D341Med (cell line): ENCODE results near the gene CARD8.
"Not testable (repeated sequence)": the region's sequence is repeated elsewhere in the genome, so short reads cannot be mapped to it uniquely, and the experiment has no call there.

Experiments used
- DNase-seq: peaks from one replicate; pipeline ENCODE4 v3.0.0; 2012; ENCODE audit warnings: low spot score

CARD8 gene, protein sequence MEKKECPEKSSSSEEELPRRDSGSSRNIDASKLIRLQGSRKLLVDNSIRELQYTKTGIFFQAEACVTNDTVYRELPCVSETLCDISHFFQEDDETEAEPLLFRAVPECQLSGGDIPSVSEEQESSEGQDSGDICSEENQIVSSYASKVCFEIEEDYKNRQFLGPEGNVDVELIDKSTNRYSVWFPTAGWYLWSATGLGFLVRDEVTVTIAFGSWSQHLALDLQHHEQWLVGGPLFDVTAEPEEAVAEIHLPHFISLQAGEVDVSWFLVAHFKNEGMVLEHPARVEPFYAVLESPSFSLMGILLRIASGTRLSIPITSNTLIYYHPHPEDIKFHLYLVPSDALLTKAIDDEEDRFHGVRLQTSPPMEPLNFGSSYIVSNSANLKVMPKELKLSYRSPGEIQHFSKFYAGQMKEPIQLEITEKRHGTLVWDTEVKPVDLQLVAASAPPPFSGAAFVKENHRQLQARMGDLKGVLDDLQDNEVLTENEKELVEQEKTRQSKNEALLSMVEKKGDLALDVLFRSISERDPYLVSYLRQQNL

DNA sequence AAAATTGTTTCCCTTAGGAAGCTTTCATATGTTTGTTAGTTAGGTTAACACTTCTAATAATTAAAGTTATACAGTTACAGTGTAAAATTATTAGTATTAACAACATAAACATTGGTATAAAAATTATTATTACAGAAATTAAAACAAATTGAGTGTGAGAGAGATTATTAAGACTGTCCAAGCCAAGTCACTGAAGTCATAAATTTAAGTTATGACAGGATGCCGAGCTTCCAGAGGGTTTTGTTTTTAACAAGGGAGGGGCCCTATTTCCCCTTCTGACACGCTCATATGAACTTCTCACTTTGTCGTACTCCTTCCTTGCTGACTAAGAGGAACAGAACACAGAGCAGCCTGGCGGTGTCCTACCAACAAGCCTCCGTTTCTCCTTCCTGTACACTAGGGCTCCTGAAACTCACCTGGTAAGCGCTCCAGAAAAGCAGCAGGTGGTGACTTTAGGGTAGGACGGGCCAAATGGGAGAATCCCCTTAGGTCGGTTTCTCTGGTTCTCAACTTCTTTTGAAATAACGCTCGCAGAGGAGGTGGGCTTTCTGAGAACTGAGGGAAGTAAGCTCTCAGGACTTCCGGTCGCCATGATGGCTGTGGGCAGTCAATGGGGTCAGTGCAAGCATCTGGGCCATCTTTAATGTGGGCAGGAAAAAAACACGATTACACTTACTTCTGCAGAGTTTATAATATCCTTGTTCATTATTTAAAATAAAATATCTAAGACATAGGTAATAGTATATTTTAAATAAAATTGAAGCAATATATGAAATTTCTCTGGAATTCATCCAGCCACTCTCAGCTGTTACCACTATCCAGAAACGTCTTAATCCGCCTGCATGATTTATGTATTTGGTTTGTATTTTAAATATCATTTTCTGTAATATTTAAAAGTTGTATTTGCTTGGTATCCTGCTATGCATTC is at the start of gene CARD8:
CARD8 (minus strand) TSS at position 537 of the 928 bp plus-strand sequence. CDS start 14,892 bp downstream, outside the sequence.
- DNase-seq = peak; percentile 78

DNA sequence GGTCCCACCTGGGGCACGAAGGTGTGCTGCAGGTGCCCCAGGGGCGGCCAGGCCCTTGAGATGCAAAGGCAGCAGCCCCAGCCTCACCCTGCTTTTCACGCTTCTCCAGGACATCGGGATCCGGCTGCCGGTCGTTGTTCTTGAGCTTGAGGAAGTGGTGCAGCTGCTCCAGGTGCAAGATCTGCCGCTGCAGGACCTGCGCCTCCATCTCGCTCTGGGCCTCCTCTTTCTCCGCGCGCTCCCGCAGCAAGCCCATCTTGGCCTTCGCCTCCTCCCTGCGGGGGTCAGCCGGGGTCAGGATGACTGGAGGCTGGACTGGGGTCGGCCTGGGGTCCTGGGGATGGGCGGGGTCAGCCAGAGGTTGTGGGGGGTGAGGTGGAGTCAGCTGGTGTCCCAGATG is 48.2 kb upstream of the CARD8 start:
- DNase-seq = no peak

DNA sequence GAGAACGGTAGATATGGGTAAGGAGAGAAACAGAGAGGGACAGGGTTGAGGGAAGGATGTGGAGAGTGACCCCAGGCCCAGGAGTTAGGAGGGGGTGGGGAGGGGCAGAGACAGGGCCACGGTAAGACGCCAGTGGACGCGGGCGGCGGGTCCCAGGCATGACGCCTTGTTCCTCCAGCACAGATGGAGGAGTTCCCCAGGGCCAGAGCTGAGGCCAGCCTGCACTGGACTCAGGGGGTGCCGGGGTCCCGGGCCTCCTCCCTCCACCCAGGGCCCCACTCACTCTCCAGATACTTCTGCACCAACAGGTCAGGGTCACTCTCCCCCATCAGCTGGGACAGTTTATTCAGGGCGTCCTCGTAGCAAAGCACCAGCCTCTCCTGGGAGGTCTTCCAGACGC is 47.7 kb upstream of the CARD8 start:
- no peak for DNase-seq

DNA sequence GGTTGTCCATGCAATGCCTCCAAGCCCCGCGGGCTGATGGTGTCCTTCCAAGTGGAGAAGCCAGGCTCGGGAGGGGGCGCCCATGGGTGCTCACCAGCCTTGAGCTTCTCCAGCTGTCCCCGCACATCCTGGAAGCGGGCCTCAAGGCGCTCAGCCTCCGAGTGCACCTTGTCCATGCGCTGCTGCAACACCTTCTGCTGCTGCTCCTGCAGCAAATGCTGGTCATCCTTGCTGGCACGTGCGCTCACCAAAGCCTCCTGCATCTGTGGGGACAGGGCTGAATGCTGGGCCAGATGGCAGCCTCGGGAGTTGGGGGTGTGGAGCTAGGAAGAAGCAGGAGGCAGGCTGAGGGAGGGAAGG is 46.9 kb upstream of the CARD8 start:
- DNase-seq = no peak

DNA sequence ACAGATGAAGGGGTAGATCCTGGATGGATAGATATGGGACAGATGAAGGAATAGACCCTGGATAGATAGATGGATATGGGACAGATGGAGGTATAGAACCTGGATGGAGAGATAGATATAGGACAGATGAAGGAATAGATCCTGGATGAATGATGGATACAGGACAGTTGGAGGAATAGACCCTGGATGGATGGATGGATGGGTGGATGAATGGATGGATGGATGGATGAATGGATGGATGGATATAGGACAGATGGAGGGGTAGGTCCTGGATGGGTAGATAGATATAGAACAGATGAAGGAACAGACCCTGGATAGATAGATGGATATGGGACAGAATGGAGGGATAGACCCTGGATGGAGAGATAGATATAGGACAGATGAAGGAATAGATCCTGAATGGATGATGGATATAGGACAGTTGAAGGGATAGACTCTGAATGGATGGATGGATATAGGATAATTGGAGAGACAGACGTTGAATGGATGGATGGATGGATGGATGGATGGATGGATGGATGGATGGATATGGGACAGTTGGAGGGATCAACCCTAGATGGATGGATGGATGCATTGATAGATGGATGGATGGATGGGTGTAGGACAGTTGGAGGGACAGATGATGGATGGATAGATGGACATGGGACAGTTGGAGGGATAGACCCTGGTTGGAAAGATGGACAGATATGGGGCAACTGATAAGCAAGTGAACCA is 46.3 kb upstream of the CARD8 start:
- no peak for DNase-seq

DNA sequence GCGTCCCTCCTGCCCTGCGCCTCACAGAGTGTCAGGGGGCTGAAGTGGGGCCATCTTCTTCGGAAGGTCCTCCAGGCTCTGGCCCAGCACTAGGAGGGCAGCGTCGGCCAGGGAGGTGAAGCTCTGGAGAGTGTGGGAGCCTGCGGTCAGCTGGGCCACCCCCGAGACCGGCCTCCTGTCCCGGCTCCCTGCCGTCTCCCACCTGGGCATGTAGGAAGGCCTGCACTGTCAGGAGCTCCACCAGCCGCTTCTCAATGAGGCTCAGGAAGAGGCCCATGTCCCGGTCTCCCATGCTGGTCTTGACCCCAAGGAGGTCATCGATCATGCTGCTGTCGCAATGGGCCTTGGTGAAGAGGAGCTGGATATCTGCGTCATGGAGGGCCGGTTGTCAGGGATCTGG is 42.3 kb upstream of the CARD8 start:
- no peak for DNase-seq

DNA sequence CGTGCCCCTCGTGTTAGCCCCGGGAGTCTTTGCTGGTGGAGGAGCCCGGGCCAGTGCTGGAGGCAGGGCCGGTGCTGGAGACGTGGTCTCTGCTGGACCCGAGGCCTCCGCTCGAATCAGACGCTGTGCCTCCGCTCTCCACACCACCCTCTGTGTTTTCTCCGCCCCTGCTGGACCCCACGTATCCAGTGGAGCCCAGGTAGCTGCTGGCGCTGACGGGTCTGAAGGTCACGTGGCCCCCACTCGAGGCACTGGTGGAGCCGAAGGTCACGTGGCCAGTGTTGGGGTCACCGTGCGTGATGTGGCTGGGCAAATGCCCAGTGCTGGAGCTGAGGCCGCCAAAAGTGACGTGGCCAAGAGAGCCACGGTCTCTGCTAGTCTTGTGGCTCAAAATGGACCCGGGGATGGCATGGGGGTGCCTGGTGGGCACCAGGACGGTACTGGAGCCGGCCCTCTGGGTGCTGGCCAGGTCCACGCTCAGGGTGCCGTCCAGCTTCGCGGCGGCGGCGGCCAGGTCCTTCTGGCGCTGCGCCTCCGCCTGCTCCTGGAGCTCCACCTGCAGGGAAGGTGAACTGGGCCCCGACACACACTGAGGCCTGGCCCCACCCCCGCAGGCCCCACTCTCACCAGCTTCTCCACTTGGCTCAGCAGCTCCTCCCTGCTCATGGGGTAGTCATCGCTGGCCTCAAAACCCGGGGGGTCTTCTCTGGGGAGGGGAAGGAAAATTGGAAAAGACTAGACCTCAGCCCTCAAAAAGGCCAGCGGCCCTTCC is 41.4 kb upstream of the CARD8 start:
- no peak for DNase-seq

DNA sequence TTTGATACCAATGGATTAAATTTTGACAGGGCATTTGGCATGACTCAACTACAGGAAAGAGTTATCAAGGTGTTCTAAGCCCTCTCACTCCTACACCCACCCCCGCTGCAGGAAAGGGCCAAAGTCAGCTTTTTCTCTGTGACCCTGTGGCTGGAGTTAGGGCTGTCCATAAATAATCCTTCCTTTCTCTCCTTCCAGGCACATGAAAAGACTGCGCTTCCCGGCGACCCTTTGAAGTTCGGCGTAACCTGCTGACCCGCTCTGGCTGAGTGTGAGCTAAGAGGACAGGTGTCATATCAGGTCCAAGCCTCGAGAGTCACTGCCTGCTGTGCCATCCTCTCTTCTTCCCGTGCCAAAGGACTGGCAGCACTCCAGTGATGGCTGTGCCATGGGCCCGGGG is 39.7 kb upstream of the CARD8 start:
- no peak for DNase-seq

DNA sequence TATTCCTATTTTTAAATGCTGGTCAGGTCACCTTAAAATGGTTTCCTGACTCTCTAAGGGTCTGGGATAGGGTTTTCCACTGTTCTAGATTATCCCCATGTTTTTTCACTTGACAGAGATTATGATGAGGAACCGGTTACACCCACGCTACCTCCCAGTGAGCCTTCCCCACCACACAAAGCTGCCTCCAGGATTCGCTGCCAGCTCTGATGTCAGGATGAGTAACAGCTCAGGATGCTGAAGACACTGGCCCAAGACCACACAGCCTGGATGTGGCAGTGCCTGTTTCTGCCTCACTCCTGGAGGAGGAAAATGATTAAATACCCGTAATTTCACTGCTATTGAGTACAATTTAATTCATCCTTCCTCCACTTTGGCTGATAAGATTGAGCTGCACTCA is 37.1 kb upstream of the CARD8 start:
- no peak for DNase-seq

DNA sequence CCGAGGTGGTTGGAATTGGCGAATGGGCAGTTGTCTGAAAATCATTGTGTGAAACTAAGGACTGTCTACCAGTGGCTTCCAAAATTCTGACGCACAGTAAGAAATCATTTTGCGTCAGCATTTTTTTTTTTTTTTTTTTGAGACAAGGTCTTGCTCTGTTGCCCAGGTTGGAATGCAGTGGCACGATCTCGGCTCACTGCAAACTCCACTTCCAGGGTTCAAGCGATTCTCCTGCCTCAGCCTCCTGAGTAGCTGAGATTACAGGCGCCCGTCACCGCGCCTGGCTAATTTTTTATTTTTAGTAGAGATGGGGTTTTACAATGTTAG is 35.7 kb upstream of the CARD8 start:
- DNase-seq = not testable (repeated sequence)

DNA sequence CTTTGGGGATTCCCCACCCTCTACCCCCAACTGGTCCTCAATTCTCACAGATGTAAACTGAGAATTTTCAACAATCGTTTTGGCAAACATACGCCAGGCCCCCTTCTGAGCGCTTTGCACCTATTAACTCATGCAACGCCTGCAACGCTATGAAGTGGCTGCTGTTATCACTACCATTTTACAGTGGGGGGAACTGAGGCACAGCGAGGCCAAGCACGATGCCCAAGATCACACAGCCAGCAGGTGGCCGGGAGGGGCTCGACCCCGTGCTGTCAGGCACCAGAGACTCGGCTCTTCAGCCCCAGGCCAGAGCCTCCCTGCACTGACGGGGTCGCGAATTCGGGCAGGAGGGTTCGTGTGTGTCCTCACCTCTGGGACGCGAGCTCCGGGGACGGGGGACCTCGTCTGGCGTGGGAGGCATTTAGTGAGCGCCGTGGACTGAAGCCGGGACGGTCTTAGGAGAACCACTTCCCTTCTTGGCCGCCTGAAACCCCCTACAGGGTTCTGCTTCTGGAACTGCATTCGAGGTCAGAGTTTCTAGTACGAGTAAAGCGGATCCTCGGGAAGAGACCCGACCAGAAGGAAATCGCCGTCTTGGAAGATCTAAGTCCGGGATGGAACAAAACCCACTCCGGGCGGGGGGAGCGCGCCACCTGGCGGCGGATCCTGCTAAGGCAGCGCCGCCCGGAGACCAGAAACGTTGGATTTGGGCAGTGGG is 35.2 kb upstream of the CARD8 start:
- peak; percentile 89 for DNase-seq

DNA sequence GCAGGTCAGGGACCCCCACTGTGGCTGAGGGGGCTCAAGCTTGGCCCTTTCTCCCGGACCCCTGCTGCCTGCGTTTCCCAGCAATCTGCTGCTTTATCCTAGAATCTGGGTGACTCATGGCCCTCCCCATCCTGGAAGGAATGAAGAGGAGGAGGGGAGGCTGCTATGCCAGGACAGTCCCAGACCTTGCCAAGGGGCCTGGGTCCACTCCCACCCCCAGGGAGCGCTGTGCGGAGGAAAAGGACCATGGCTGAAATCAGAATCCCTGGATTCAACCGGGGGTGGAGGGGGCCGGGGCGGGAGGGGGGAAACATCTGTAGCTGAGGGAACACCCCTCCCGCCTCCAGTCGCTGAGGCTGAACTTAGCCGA is 34.7 kb upstream of the CARD8 start:
- DNase-seq = no peak

DNA sequence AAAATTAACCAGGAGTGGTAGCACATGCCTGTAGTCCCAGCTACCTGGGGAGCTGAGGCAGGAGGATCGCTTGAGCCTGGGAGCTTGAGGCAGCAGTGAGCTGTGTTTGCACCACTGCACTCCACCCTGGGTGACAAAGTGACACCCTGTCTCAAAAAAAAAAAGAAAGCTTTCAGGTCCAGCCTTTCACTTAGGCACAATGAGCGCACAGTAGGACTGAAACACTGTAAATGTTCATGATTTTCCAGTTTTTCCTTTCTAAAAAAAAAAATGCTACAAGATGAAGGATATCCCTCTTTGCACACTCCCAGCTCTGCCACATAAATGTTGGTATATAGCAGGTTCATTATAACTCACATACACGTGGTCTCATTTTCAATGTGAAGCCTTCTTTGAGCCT is 32.0 kb upstream of the CARD8 start:
- DNase-seq = no peak

DNA sequence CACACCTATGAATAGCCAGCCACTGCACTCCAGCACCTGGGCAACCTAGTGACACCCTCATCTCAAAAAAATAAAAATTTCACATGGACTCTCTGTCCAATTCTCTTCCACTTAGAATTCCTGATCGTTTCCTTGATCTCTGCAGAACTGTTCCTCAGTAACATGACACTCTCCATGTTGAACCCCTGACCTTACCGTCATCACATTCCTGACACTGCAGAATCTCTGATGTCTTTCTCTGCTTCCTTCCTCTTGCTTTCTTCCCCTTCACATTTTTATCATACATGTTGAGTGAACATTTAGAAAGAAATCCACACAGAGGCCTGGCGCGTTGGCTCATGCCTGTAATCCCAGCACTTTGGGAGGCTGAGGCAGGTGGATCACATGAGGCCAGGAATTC is 29.2 kb upstream of the CARD8 start:
- no peak for DNase-seq

DNA sequence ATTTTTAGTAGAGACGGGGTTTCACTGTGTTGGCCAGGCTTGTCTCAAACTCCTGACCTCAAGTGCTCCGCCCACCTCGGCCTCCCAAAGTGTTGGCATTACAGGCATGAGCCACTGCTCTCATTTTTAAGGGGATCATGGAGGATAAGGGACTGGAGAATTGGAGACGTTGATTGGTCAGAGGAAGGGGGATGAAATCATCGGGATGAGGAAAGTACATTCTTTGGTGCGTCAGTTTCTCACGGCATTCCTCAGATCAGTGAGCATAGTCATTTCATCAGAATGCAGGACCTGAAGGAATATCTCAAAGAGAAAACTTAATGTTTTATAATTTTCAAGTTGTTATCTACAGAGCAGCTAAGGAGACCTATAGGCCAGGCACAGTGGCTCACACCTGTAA is 28.2 kb upstream of the CARD8 start:
- no peak for DNase-seq

DNA sequence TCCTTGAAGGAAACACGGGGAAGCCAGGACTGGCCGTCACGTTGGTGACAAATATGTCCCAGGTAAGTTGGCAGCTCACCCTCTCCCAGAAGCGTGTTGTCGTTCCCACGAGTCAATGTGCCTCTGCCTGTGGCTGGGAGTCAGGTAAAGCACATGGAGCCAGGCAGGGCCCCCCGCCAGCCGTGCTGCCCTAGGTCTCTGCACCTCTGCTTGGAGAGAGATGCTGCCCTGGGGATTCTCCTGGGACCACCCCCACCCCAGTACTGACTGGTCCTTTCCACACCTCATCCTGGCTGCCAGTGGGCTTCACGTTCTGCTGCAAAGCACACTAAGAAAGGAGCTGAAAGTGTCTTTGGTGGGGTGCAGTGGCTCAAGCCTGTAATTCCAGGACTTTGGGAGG is 24.0 kb upstream of the CARD8 start:
- DNase-seq = no peak

DNA sequence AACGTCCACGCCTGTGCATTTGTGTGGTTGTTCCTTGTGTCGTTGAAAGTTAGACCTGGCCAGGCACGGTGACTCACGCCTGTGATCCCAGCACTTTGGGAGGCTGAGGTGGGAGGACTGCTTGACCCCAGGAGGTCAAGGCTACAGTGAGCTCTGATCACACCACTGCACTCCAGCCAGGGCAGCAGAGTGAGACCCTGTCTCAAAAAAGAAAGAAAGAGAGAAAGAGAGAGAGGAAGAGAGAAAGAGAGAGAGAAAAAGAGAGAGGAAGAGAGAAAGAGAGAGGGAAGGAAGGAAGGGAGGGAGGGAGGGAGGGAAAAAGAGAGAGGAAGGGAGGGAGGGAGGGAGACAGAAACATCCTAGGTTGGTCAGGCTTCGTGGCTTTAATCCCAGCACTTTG is 19.2 kb upstream of the CARD8 start:
- no peak for DNase-seq

DNA sequence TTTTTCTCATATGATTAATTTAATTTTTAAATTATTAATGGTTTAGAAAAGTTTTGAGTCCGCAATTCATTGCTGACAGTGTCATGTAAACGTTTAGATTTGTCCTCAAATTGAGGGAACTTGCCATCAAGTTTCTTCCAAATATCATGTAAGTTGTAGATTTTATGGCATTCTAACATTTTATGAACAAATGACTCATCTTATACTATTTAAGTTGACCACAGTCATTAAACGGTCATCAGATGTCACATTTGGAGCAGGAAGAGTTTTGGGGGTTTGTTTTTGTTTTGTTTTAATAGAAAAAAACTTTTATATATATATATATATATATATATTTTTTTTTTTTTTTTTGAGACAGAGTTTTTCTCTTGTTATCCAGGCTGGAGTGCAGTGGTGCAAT is 18.5 kb upstream of the CARD8 start:
- DNase-seq = no peak

DNA sequence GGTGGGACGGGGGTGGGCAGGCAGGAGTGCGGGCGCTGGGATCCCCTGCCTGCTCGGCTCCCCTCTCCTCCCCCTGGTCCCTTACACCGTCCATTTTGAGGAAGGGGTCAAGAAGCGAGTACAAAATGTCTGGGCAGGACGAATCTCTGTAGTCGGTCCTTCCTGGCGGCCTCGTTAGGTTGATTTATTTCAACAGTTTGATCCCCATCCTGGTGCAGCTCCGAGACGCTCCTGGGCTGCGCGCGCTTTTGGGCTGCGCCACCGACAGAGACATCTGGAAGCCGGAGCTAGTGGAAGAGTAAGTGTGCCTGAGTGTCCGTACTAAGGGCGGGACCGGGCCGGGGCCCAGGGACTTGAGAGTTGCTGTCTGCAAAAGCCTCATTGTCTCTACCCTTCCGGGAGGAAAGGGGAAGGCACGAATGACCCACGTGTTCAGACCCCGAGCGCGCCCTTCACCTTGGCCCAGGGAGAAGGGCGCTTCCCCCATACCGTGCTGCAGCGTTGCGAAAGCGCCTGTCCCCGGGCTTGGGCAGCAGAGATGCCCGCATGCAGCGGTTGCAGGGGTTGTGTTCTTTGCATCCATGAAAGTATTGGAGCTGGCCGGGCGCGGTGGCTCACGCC is 15.9 kb upstream of the CARD8 start:
- DNase-seq = peak; percentile 55

DNA sequence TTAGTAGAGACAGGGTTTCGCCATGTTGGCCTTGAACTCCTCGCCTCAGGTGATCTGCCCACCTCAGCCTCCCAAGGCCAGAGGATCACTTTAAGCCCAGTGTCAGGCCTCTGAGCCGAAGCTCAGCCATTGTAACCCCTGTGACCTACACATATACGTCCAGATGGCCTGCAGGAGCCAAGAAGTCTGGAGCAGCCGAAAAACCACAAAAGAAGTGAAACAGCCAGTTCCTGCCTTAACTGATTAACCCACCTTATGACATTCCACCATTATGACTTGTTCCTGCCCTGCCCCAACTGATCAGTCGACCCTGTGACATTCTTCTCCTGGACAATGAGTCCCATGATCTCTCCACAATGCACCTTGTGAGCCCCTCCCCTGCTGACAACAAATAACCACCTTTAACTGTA is 13.9 kb upstream of the CARD8 start:
- DNase-seq = not testable (repeated sequence)

DNA sequence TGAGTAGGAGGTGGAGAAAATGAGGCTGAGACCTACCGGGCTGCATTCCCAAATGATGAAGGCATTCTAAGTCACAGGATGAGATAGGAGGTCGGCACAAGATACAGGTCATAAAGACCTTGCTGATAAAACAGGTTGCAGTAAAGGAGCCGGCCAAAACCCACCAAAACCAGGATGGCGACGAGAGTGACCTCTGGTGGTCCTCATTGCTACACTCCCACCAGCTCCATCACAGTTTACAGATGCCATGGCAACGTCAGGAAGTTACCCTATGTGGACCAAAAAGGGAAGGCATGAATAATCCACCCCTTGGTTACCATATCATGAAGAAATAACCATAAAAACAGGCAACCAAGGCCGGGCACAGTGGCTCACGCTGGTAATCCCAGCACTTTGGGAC is 9.6 kb upstream of the CARD8 start:
- not testable (repeated sequence) for DNase-seq
